Measurements from ENCODE around the gene FOXJ1.
A peak's percentile ranks its signal among the peaks of the same experiment; 100 is the strongest.

FOXJ1 gene

GRCh38 chr17:76123749-76124581, 17.1 kb downstream of the FOXJ1 start:
- peak; percentile 8 for DNase-seq (ENCODE audit: low spot score)

GRCh38 chr17:76123191-76123499, 17.9 kb downstream of the FOXJ1 start:
- no peak for DNase-seq (ENCODE audit: low spot score)

- DNase-seq (ENCODE audit: low spot score), result no peak
These were observed 18.4 kb downstream of the FOXJ1 start for GRCh38 chr17:76122431-76123190.

- DNase-seq (ENCODE audit: low spot score), result no peak
These were observed 19.1 kb downstream of the FOXJ1 start for GRCh38 chr17:76121932-76122430.

- DNase-seq (ENCODE audit: low spot score), result no peak
These were observed 20.4 kb downstream of the FOXJ1 start for GRCh38 chr17:76120658-76121008.

- DNase-seq (ENCODE audit: low spot score), result no peak
These were observed 21.4 kb downstream of the FOXJ1 start for GRCh38 chr17:76119409-76120371.

- no peak for DNase-seq (ENCODE audit: low spot score)
These were observed 25.8 kb downstream of the FOXJ1 start for GRCh38 chr17:76115138-76115754.

- no peak for DNase-seq (ENCODE audit: low spot score)
These were observed 29.1 kb downstream of the FOXJ1 start for GRCh38 chr17:76111956-76112355.

- DNase-seq (ENCODE audit: low spot score), result no peak
These were observed 33.5 kb downstream of the FOXJ1 start for GRCh38 chr17:76107509-76107908.

GRCh38 chr17:76106703-76107102, 34.3 kb downstream of the FOXJ1 start:
- DNase-seq (ENCODE audit: low spot score), result no peak

- DNase-seq (ENCODE audit: low spot score), result no peak
These were observed 36.2 kb downstream of the FOXJ1 start for GRCh38 chr17:76104896-76105231.

- DNase-seq (ENCODE audit: low spot score), result no peak
These were observed 36.7 kb downstream of the FOXJ1 start for GRCh38 chr17:76104140-76104895.

- peak; percentile 97 for DNase-seq (ENCODE audit: low spot score)
These were observed 37.5 kb downstream of the FOXJ1 start, which contains the start of gene EXOC7 for GRCh38 chr17:76103274-76104139. EXOC7 (minus strand) TSS chr17:76103787; CDS start chr17:76103692, 95 bp downstream.

GRCh38 chr17:76102944-76103273, 38.1 kb downstream of the FOXJ1 start:
- no peak for DNase-seq (ENCODE audit: low spot score)

GRCh38 chr17:76097716-76098295, 43.2 kb downstream of the FOXJ1 start:
- DNase-seq (ENCODE audit: low spot score), result no peak

GRCh38 chr17:76095943-76096342, 45.1 kb downstream of the FOXJ1 start:
- DNase-seq (ENCODE audit: low spot score), result no peak

- DNase-seq (ENCODE audit: low spot score), result no peak
These were observed 47.0 kb downstream of the FOXJ1 start for GRCh38 chr17:76094046-76094445.

GRCh38 chr17:76092526-76093413, 48.3 kb downstream of the FOXJ1 start:
- DNase-seq (ENCODE audit: low spot score), result no peak

Data from HuH-7 (cell line).